ENCODE data around the gene DUS1L.
"Not testable (repeated sequence)": the region's sequence is repeated elsewhere in the genome, so short reads cannot be mapped to it uniquely, and the experiment has no call there.

DUS1L gene

GRCh38 chr17:82038796-82039409 is 26.7 kb downstream of the DUS1L start:
- not testable (repeated sequence) for DNase-seq

GRCh38 chr17:82037889-82038195 is 27.8 kb downstream of the DUS1L start:
- no peak for DNase-seq

GRCh38 chr17:82037092-82037888 is 28.3 kb downstream of the DUS1L start, which contains the start of gene DCXR:
DCXR (minus strand) TSS chr17:82037697; CDS start chr17:82037682, 15 bp downstream.
- peak; percentile 94 for DNase-seq

- DNase-seq, result no peak
Measured at GRCh38 chr17:82036634-82037091, 28.9 kb downstream of the DUS1L start.

GRCh38 chr17:82035956-82036633 is 29.5 kb downstream of the DUS1L start:
- DNase-seq, result no peak

- no peak for DNase-seq
Measured at GRCh38 chr17:82035488-82035887, 30.1 kb downstream of the DUS1L start.

GRCh38 chr17:82034371-82035011 is 31.1 kb downstream of the DUS1L start:
- no peak for DNase-seq

- no peak for DNase-seq
Measured at GRCh38 chr17:82033359-82034085, 32.1 kb downstream of the DUS1L start.

- no peak for DNase-seq
Measured at GRCh38 chr17:82031885-82032627, 33.5 kb downstream of the DUS1L start.

GRCh38 chr17:82031303-82031884 is 34.2 kb downstream of the DUS1L start, which contains the start of gene RAC3:
RAC3 (plus strand) TSS chr17:82031678; CDS start chr17:82031762, 84 bp downstream.
- DNase-seq, result no peak

GRCh38 chr17:82030470-82031302 is 34.9 kb downstream of the DUS1L start:
- peak; percentile 80 for DNase-seq

GRCh38 chr17:82029990-82030469 is 35.6 kb downstream of the DUS1L start:
- no peak for DNase-seq

- no peak for DNase-seq
Measured at GRCh38 chr17:82029391-82029790, 36.2 kb downstream of the DUS1L start.

- DNase-seq, result no peak
Measured at GRCh38 chr17:82028966-82029365, 36.6 kb downstream of the DUS1L start.

- DNase-seq, result no peak
Measured at GRCh38 chr17:82028246-82028645, 37.4 kb downstream of the DUS1L start.

- DNase-seq, result no peak
Measured at GRCh38 chr17:82025401-82026107, 40.0 kb downstream of the DUS1L start.

GRCh38 chr17:82024859-82025258 is 40.7 kb downstream of the DUS1L start:
- no peak for DNase-seq

GRCh38 chr17:82023447-82024241 is 42.0 kb downstream of the DUS1L start:
- DNase-seq, result no peak

- DNase-seq, result peak; percentile 100
Measured at GRCh38 chr17:82022981-82023446, 42.6 kb downstream of the DUS1L start, which contains the start of gene LRRC45. LRRC45 (plus strand) TSS chr17:82023305; CDS start chr17:82023644, 339 bp downstream.
